MCF 10A (cell line): ENCODE measurements around the gene RTBDN. TPM values are rescaled to one million over a fixed set of nuclear protein-coding genes. Genes with fewer than 3 reads are reported as not detected.

ENCODE experiments used
- BruUV-seq: library from RNA; stranded (reverse); fragments of 400-500 nt; replicated peaks from 2 replicates; lab custom pipeline; 2021; lab: Mats Ljungman, UMichigan
- CTCF ChIA-PET: fragments of 300-600 bp; sonication (Branson Sonifier 250); formaldehyde crosslinking; extraction: SDS; loops from one replicate; lab custom pipeline; 2021; ENCODE audit warnings: antibody characterized with exemption, inconsistent platforms; lab: Yijun Ruan, JAX
- POLR2A ChIA-PET: fragments of 300-600, 350-650 bp; sonication (Branson Sonifier 250); formaldehyde crosslinking; extraction: SDS; loops from one replicate; lab custom pipeline; 2020; ENCODE audit warnings: antibody characterized with exemption, inconsistent platforms; lab: Yijun Ruan, JAX
- DNase-seq: peaks from one replicate; pipeline ENCODE4 v3.0.0-alpha.2; 2018; ENCODE audit not compliant: unreplicated experiment
- H3K27ac Mint-ChIP-seq: one replicate; pipeline ENCODE4 v1.8.0; 2022; ENCODE audit warnings: mild to moderate bottlenecking, low read depth, mixed read lengths; ENCODE audit not compliant: unreplicated experiment
- H3K27me3 Mint-ChIP-seq: one replicate; pipeline ENCODE4 v1.8.0; 2022; ENCODE audit warnings: mixed read lengths; ENCODE audit not compliant: insufficient read depth, unreplicated experiment
- H3K36me3 Mint-ChIP-seq: one replicate; pipeline ENCODE4 v1.8.0; 2022; ENCODE audit warnings: mild to moderate bottlenecking, moderate library complexity, mixed read lengths; ENCODE audit not compliant: insufficient read depth, unreplicated experiment
- H3K4me1 Mint-ChIP-seq: one replicate; pipeline ENCODE4 v1.8.0; 2022; ENCODE audit warnings: mixed read lengths; ENCODE audit not compliant: insufficient read depth, unreplicated experiment
- H3K4me3 Mint-ChIP-seq: one replicate; pipeline ENCODE4 v1.8.0; 2022; ENCODE audit warnings: mild to moderate bottlenecking, moderate library complexity, mixed read lengths; ENCODE audit not compliant: unreplicated experiment
- H3K9me3 Mint-ChIP-seq: one replicate; pipeline ENCODE4 v1.8.0; 2022; ENCODE audit warnings: mixed read lengths; ENCODE audit not compliant: unreplicated experiment
- CTCF ChIP-seq: fragments of 200-600 bp; IDR thresholded peaks from one replicate; pipeline ENCODE4 v1.8.0; 2022; ENCODE audit warnings: antibody characterized with exemption, mild to moderate bottlenecking; ENCODE audit not compliant: unreplicated experiment
- intact Hi-C: fragments of 100-400 bp; cut with micrococcal nuclease; formaldehyde crosslinking; loops from 2 replicates; pipeline ENCODE4 v1.14.1; 2022
- total RNA-seq: library from RNA; stranded (reverse); gene quantifications from 2 replicates; pipeline ENCODE4 v1.2.3, GENCODE V29; 2022

Gene RTBDN
- total RNA-seq, 1 experiment from 2014 or later: not detected

- Mint-ChIP-seq H3K27me3 (no peaks in the 10 kb centered on the region), H3K9me3 (no peaks in the 10 kb centered on the region), H3K4me1 (peaks cover 15% of the 10 kb centered on the region), H3K4me3 (no peak overlapping the region), H3K36me3 (peaks cover 14% of the 10 kb centered on the region), H3K27ac (no peak overlapping the region)
- ChIA-PET CTCF (interaction anchor here (0.5 to 14.5 kb wide), 4 partner anchors 26 to 1268 kb away, joined by 3 to 307 read pairs (median 3); no protein-coding TSS in a partner anchor), POLR2A (interaction anchor here (0.6 kb wide), 1 partner anchor 1968 kb away, joined by 4 read pairs; the partner anchor contains the start of gene TMED1)
- no peak for TF ChIP-seq CTCF
- no peak for DNase-seq
- no TSS peak for BruUV-seq
- intact Hi-C loops: loop anchor here (5.0 kb wide), 1 partner anchor 33 kb away; the partner anchor contains the start of gene MAST1
Measured at GRCh38 chr19:12804051-12804450, 30.3 kb downstream of the RTBDN start.

DNA sequence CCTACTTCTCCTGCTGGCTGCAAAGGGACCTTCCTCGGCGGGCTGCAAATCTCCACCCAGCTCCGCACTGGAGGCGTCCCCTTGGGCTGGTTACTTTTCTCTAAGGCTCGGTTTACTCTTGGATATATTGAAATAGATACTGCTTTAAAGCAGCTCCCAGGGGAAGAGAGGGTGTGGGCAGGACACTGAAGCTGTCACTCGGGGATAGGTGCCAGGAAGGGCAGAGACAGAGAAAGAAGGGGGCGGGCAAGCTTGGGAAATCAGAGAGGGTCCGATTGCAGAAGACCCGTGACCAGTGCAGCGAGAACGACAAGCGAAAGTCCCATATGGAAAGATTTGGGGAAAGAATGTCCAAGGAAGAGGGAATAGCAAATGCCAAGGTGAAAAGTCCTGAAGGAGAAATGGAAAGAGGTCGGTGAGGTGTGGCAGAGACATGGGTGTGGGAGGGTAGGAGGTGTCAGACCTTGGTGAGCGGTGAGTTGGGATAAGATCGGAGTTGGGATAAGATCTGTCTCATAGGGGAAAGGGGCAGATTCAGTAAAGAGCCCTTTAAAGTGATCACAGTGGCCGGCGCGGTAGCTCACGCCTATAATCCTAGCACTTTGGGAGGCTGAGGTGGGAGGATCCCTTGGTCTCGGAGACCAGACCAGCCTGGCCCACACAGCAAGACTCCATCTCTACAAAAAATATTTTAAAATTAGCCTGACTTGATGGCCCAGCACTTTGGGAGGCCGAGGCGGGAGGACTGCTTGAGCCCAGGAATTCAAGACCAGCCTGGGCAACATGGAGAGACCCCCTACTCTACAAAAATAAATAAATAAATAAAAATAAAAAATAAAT is 31.9 kb downstream of the RTBDN start:
- TF ChIP-seq CTCF: no peak
- ChIA-PET CTCF (interaction anchor here (0.5 to 14.5 kb wide), 8 partner anchors 9 to 131 kb away, joined by 3 to 307 read pairs (median 4); partner anchors contain the start of genes FARSA and GET3), POLR2A (interaction anchor here (0.8 to 4.4 kb wide), 12 partner anchors 10 to 192 kb away, joined by 3 to 54 read pairs (median 4); partner anchors contain the start of genes GCDH, JUNB, TNPO2 and TRIR)
- no TSS peak for BruUV-seq
- Mint-ChIP-seq H3K36me3 (peaks cover 24% of the 10 kb centered on the region), H3K27me3 (no peaks in the 10 kb centered on the region), H3K4me1 (peaks cover 15% of the 10 kb centered on the region), H3K27ac (peak overlapping the region; percentile 53), H3K9me3 (no peaks in the 10 kb centered on the region), H3K4me3 (peak overlapping the region; percentile 82)
- peak; percentile 33 for DNase-seq
- intact Hi-C loops: loop anchor here (5.0 kb wide), 1 partner anchor 35 kb away; the partner anchor contains the start of gene MAST1

- POLR2A ChIA-PET: interaction anchor here (0.8 to 4.4 kb wide), 18 partner anchors 10 to 191 kb away, joined by 3 to 54 read pairs (median 4); partner anchors contain the start of genes GCDH, JUNB, TNPO2 and TRIR
- H3K27me3 Mint-ChIP-seq: no peaks in the 10 kb centered on the region
- peak within 1 kb of the TSS; percentile 82 for H3K4me3 Mint-ChIP-seq
- intact Hi-C loops: loop anchor here (5.0 kb wide), 1 partner anchor 36 kb away; the partner anchor contains the start of gene MAST1
- H3K27ac Mint-ChIP-seq: peak within 1 kb of the TSS; percentile 79
- no peaks in the 10 kb centered on the region for H3K9me3 Mint-ChIP-seq
- no TSS peak for BruUV-seq
- no peak for TF ChIP-seq CTCF
- peaks cover 24% of the 10 kb centered on the region for H3K36me3 Mint-ChIP-seq
- CTCF ChIA-PET: interaction anchor here (0.5 to 14.5 kb wide), 8 partner anchors 9 to 132 kb away, joined by 3 to 307 read pairs (median 4); partner anchors contain the start of gene FARSA
- H3K4me1 Mint-ChIP-seq: peaks cover 10% of the 10 kb centered on the region
- DNase-seq: peak; percentile 81
Measured at GRCh38 chr19:12801466-12802266, 32.7 kb downstream of the RTBDN start, which contains the start of the genes PRDX2 and THSD8. Gene PRDX2 (minus strand): TSS chr19:12801800. CDS start chr19:12801261, 539 bp downstream. Gene THSD8 (plus strand): TSS chr19:12802069. CDS start chr19:12802072, 3 bp downstream.
